ENCODE data around the gene SUPV3L1. TPM values are rescaled to one million over a fixed set of nuclear protein-coding genes. Genes with fewer than 3 reads are reported as not detected.

Gene SUPV3L1
- total and polyA plus RNA-seq, 2 of the 8 experiments (the other 6 are each of a cell fraction or from before 2014, with no cell fraction given): 34.6 to 45.6 TPM

DNA sequence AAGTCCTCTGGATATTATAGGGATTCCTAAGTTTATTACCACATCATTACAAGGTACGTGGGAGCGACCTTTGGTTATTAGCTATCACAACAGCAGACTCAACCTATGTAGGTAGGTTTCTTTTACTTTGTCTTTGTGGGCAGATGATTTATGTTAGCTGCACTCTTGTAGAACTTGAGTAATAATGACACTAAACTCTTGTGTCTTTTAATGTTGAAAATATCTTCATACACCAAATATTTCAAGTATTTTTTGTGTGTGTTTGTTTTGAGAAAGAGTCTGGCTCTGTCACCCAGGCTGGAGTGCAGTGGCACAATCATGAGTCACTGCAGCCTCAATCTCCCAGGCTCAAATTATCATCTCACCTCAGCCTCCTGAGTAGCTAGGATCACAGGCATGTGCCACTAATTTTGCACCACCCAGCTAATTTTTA lies 19.2 kb upstream of the SUPV3L1 start:
- Histone ChIP-seq H3K79me2 (ENCODE audit: control insufficient read depth in 1 of 2, insufficient read depth in 2 of 2, low read length in 2 of 2) (no peaks in the 10 kb centered on the region), H2BK15ac (ENCODE audit: low read length) (no peak overlapping the region), H3K23ac (ENCODE audit: insufficient read length) (no peak overlapping the region), H2BK12ac (ENCODE audit: low read depth, low read length) (no peak overlapping the region), H2AFZ (ENCODE audit: low read length) (no peak overlapping the region), H4K8ac (ENCODE audit: extremely low read depth, insufficient read depth, low read length) (no peak overlapping the region), H3K4me3 (ENCODE audit: extremely low read depth in 1 of 4, insufficient read depth in 2 of 4, low read depth in 3 of 4, low read length in 4 of 4) (no peak overlapping the region), H3K14ac (ENCODE audit: insufficient read length) (no peak overlapping the region), H3K9me3 (ENCODE audit: insufficient read depth in 2 of 2, low read depth in 1 of 2, low read length in 1 of 2) (no peaks in the 10 kb centered on the region), H3K4ac (replicated peaks; ENCODE audit: insufficient read length, low read depth, low read length) (no peak overlapping the region), H2AK5ac (ENCODE audit: low read depth, low read length) (no peak overlapping the region), H3K56ac (replicated peaks; ENCODE audit: insufficient read length, low read depth, low read length) (no peak overlapping the region), H3K36me3 (ENCODE audit: control insufficient read depth in 2 of 4, insufficient read depth in 4 of 4, low read length in 3 of 4) (peaks cover 0 to 19% (median 4%) of the 10 kb centered on the region in 4 experiments; a peak in 5 of 8 replicates), H3K9ac (replicated peaks in 1 of 4; ENCODE audit: extremely low read depth in 1 of 4, low read depth in 3 of 4, low read length in 3 of 4) (no peak overlapping the region), H3K4me2 (ENCODE audit: insufficient read depth in 1 of 2, low read depth in 2 of 2, low read length in 2 of 2) (no peak overlapping the region), H3K4me1 (replicated peaks in 1 of 4; ENCODE audit: control insufficient read depth in 3 of 4, insufficient read depth in 4 of 4, low read length in 3 of 4) (no peaks in the 10 kb centered on the region), H3K27ac (ENCODE audit: low read depth, low read length) (no peak overlapping the region), H4K20me1 (replicated peaks in 1 of 2; ENCODE audit: control insufficient read depth in 1 of 2, insufficient read depth in 2 of 2, low read length in 2 of 2) (no peaks in the 10 kb centered on the region), H3K18ac (ENCODE audit: extremely low read depth, low read length) (no peak overlapping the region), H3K27me3 (replicated peaks in 1 of 4; ENCODE audit: control insufficient read depth in 3 of 4, extremely low read depth in 1 of 4, insufficient read depth in 3 of 4, low read length in 3 of 4) (no peaks in the 10 kb centered on the region), H4K91ac (replicated peaks; ENCODE audit: insufficient read length, low read length) (no peak overlapping the region), H2BK20ac (ENCODE audit: low read length) (no peak overlapping the region), H3K79me1 (ENCODE audit: low read depth, low read length) (no peaks in the 10 kb centered on the region), H2BK120ac (replicated peaks; ENCODE audit: low read depth, low read length) (no peak overlapping the region), H2BK5ac (ENCODE audit: low read depth, low read length) (no peak overlapping the region), H3K23me2 (ENCODE audit: low read depth, low read length) (no peaks in the 10 kb centered on the region), H4K5ac (ENCODE audit: insufficient read length, low read depth, low read length) (no peak overlapping the region)
- WGBS, 2 experiments (ENCODE audit: extremely low coverage in 1 of 2, insufficient coverage in 1 of 2, insufficient read length in 1 of 2, insufficient replicate concordance in 2 of 2, low coverage in 1 of 2, low lambda C conversion rate in 2 of 2, missing lambda C conversion rate in 1 of 2): 93% methylated on average over 2 of the region's 2 CpGs; no CpG with 5 or more reads in 1 of the 2 experiments
- FAIRE-seq: no peak
- ChIA-PET POLR2A (ENCODE audit: partially characterized antibody) (interaction anchor here (2.6 kb wide), 1 partner anchor 19 kb away, joined by 6 read pairs; the partner anchor contains the start of gene SUPV3L1), CTCF (ENCODE audit: partially characterized antibody) (no interaction called here)
- no peak for DNase-seq (ENCODE audit: low read depth in 1 of 2, low spot score in 2 of 2)
- TF ChIP-seq RNF2 (IDR thresholded peaks at IDR 0.05; ENCODE audit: borderline replicate concordance, low read depth, low read length, missing control alignments, poor library complexity, severe bottlenecking) (no peak), RAD21 (IDR thresholded peaks at IDR 0.05 in 1 of 2, conservative IDR thresholded peaks at IDR 0.05 in 1 of 2; ENCODE audit: low read depth in 2 of 2, low read length in 2 of 2) (no peak), EP300 (IDR thresholded peaks at IDR 0.05; ENCODE audit: borderline replicate concordance in 1 of 2, low read depth in 2 of 2, low read length in 2 of 2) (no peak), RBBP5 (IDR thresholded peaks at IDR 0.05; ENCODE audit: borderline replicate concordance, low read depth, low read length) (no peak)

Data from H1 (cell line).